HEK293 (cell line): ENCODE data around the gene NUDT22.

Experiments used
- EGR2 ChIP-seq: fragments of 450-650 bp; formaldehyde crosslinking; IDR thresholded peaks from 2 replicates; pipeline ENCODE4 v1.5.1; 2016; ENCODE audit warnings: low read depth, missing biosample characterization, missing genetic modification characterization
- ZNF239 ChIP-seq: fragments of 450-650 bp; formaldehyde crosslinking; IDR thresholded peaks from 2 replicates; pipeline ENCODE4 v1.5.1; 2016; ENCODE audit warnings: missing biosample characterization, missing genetic modification characterization
- TF ChIP-seq, protein P1 (sequence below): sonication (generic); formaldehyde crosslinking; IDR thresholded peaks from 2 replicates; pipeline ENCODE4 v1.8.1; 2022; ENCODE audit warnings: mild to moderate bottlenecking, moderate library complexity, missing genetic modification reagents
- TF ChIP-seq, protein P2 (sequence below): fragments of 450-650 bp; formaldehyde crosslinking; IDR thresholded peaks from 2 replicates; pipeline ENCODE4 v1.5.1; 2016; ENCODE audit warnings: missing biosample characterization, missing genetic modification characterization

DNA sequence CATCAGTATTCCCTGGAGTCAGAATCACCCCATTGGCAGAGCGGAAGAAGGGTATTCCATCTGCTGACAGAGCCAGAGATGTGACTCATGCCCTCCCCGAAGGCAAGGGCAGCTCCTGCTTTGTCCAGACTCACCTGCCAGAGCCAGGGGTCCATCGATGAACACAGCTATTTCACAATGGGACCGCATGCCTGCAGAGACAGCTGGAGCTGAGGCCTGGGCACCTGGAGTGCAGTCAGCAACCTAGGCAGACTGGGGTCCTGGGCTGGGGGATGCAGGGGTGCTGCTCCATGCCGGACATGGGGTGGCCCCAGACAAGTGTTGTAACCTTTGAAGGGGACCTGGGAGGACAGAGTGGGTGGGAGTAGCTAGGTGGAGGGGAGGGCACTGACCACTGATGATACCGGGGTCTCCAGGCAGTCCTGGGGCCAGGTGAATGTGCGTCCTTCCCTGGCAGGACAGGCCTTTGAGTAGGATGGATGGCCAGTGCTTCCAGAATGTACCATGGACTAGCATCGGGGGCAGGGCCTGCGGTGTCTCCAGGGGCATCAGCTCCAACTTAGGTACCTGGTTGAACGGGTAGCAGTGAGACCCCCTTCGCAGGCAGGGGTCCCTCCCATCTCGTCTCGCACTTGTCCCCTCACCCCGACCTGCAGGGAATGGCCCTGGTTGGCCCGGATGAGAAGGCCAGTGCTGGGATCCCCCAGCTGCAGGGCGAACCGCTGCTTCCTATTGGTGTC is 1.8 kb upstream of the NUDT22 start:
- TF ChIP-seq ZNF239 (no peak), EGR2 (no peak)
- TF ChIP-seq, protein P1, sequence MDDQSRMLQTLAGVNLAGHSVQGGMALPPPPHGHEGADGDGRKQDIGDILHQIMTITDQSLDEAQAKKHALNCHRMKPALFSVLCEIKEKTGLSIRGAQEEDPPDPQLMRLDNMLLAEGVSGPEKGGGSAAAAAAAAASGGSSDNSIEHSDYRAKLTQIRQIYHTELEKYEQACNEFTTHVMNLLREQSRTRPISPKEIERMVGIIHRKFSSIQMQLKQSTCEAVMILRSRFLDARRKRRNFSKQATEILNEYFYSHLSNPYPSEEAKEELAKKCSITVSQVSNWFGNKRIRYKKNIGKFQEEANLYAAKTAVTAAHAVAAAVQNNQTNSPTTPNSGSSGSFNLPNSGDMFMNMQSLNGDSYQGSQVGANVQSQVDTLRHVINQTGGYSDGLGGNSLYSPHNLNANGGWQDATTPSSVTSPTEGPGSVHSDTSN (CRISPR knock-in tag): no peak
- TF ChIP-seq, protein P2, sequence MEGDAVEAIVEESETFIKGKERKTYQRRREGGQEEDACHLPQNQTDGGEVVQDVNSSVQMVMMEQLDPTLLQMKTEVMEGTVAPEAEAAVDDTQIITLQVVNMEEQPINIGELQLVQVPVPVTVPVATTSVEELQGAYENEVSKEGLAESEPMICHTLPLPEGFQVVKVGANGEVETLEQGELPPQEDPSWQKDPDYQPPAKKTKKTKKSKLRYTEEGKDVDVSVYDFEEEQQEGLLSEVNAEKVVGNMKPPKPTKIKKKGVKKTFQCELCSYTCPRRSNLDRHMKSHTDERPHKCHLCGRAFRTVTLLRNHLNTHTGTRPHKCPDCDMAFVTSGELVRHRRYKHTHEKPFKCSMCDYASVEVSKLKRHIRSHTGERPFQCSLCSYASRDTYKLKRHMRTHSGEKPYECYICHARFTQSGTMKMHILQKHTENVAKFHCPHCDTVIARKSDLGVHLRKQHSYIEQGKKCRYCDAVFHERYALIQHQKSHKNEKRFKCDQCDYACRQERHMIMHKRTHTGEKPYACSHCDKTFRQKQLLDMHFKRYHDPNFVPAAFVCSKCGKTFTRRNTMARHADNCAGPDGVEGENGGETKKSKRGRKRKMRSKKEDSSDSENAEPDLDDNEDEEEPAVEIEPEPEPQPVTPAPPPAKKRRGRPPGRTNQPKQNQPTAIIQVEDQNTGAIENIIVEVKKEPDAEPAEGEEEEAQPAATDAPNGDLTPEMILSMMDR (tag by site-specific recombination): no peak
